ENCODE measurements around the gene EYA4.

The EYA4 gene

DNA sequence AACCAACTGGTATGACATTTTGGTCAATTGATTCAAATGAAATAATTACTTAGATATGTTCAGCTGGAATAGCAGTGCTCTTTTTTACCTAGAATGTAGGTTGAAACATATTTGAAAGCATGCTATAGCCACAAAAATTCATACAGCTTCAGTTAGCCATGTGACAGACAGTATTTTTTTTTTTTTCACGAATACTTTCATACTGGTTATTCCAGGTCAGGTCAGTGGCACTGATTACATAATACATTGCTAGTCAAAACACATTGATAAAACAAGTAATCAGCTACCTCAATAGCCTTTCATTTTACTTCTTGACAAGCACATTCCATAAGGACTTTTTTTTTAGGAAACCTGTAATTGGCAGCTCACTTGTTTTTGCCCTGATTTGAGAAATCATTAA is 222.6 kb downstream of the EYA4 start:
- H3K27me3 ChIP-seq (ENCODE audit: low read depth, low read length), result no peaks in the 10 kb centered on the region
- H3K9me3 ChIP-seq (ENCODE audit: control insufficient read depth in 1 of 2, low read length in 2 of 2), result no peaks in the 10 kb centered on the region
- no peak overlapping the region for H3K4me3 ChIP-seq (ENCODE audit: low read depth in 1 of 2, low read length in 2 of 2)
- H3K36me3 ChIP-seq (ENCODE audit: control insufficient read depth in 1 of 2, insufficient read depth in 2 of 2, low read length in 2 of 2), result no peaks in the 10 kb centered on the region
- H3K27ac ChIP-seq (ENCODE audit: low read length), result no peak overlapping the region
- no peaks in the 10 kb centered on the region for H3K4me1 ChIP-seq (ENCODE audit: control insufficient read depth in 1 of 2, insufficient read depth in 2 of 2, low read length in 2 of 2)

DNA sequence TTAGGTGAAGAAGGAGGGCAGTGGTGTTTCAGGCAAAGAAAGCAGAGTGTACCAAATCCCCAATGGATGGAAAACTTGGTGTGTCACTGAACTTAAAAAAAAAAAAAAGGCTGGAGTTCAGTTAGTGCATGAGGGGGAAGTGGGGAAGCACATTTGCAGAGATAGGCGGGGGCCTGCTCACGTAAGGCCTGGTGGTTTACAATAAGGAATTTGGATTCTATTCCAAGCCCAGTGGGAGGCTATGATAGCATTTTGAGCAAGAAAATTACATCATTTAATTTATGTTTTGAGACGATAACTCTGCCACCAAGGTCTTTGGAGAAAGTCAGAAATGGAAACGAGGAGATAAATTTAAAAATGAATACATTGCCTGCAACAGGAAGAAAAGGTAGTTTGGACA is 225.5 kb downstream of the EYA4 start:
- Histone ChIP-seq H3K27me3 (ENCODE audit: low read depth, low read length) (no peaks in the 10 kb centered on the region), H3K4me3 (ENCODE audit: low read depth in 1 of 2, low read length in 2 of 2) (no peak overlapping the region), H3K27ac (ENCODE audit: low read length) (no peak overlapping the region), H3K9me3 (ENCODE audit: control insufficient read depth in 1 of 2, low read length in 2 of 2) (no peaks in the 10 kb centered on the region), H3K4me1 (ENCODE audit: control insufficient read depth in 1 of 2, insufficient read depth in 2 of 2, low read length in 2 of 2) (no peaks in the 10 kb centered on the region), H3K36me3 (ENCODE audit: control insufficient read depth in 1 of 2, insufficient read depth in 2 of 2, low read length in 2 of 2) (no peaks in the 10 kb centered on the region)

DNA sequence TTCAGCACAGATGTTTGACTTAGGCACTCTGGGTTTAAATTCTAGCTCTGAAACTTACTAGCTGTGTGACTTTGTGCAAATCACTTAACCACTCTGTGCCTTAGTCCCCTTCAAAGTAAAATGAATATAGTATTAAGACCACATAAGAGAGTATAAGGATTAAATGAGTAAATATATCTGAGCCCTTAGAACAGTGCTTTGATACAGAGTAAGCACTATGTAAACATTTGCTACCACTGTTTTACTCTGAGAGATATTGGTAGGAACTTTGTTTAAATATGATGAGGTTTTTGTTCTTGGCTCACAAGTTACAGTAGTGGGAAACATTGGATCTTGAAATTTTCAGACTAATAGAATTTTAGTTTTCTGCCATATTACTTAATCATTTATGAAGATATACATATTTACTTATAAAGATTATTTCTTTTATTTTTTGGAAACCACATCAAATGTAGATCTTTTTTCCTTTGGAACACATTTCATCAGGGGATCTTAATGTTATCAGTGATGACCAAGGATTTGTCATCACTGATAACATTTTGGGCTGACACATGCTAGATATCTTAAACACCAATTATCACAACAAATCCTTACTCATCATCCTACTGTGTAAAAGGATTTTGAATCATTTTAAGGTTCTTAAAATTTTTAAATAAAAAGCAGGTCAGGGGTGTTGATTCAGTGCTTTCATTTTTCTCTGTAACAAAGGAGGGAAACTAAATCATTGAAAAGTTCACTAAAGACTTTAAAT is 226.2 kb downstream of the EYA4 start:
- H3K27me3 ChIP-seq (ENCODE audit: low read depth, low read length), result no peaks in the 10 kb centered on the region
- H3K9me3 ChIP-seq (ENCODE audit: control insufficient read depth in 1 of 2, low read length in 2 of 2), result no peaks in the 10 kb centered on the region
- no peaks in the 10 kb centered on the region for H3K4me1 ChIP-seq (ENCODE audit: control insufficient read depth in 1 of 2, insufficient read depth in 2 of 2, low read length in 2 of 2)
- no peaks in the 10 kb centered on the region for H3K36me3 ChIP-seq (ENCODE audit: control insufficient read depth in 1 of 2, insufficient read depth in 2 of 2, low read length in 2 of 2)
- H3K4me3 ChIP-seq (ENCODE audit: low read depth in 1 of 2, low read length in 2 of 2), result no peak overlapping the region
- H3K27ac ChIP-seq (ENCODE audit: low read length), result no peak overlapping the region

DNA sequence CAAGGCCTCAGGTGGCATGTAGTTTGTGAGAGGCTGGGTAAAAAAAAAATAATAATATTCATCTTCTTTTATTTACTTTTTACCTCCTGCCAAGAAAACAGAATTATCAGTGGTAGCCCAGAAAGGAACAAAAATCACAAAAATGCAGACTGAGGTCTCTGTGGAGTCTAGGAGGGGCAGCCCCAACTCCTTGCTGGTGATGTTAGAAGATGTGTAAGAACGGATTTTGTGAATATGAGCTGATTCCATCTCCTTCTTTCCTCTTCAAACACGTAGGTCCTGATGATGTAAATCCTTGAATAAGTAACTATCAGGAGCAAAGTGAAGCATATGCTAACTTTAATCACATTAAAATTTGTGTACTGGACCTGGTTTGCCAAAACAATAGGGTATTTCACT is 226.8 kb downstream of the EYA4 start:
- H3K4me1 ChIP-seq (ENCODE audit: control insufficient read depth in 1 of 2, insufficient read depth in 2 of 2, low read length in 2 of 2), result no peaks in the 10 kb centered on the region
- no peaks in the 10 kb centered on the region for H3K36me3 ChIP-seq (ENCODE audit: control insufficient read depth in 1 of 2, insufficient read depth in 2 of 2, low read length in 2 of 2)
- no peaks in the 10 kb centered on the region for H3K9me3 ChIP-seq (ENCODE audit: control insufficient read depth in 1 of 2, low read length in 2 of 2)
- H3K27ac ChIP-seq (ENCODE audit: low read length), result no peak overlapping the region
- no peaks in the 10 kb centered on the region for H3K27me3 ChIP-seq (ENCODE audit: low read depth, low read length)
- no peak overlapping the region for H3K4me3 ChIP-seq (ENCODE audit: low read depth in 1 of 2, low read length in 2 of 2)

DNA sequence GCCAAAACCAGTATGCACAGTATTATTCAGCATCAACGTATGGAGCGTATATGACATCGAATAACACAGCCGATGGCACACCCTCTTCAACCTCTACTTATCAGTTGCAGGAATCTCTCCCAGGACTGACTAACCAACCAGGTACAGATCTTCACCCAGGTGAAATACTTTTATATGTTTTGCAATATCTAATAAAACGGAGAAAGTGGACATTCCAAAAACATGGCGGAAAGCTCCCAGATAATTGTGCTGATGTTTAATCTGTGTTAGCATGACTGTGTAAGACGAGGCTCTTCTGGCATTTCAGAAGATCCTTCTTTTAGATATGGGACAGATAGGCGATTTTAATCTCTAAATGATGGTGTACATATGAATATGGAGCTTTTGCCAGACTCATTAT is 227.4 kb downstream of the EYA4 start:
- no peaks in the 10 kb centered on the region for H3K9me3 ChIP-seq (ENCODE audit: control insufficient read depth in 1 of 2, low read length in 2 of 2)
- no peak overlapping the region for H3K27ac ChIP-seq (ENCODE audit: low read length)
- no peaks in the 10 kb centered on the region for H3K27me3 ChIP-seq (ENCODE audit: low read depth, low read length)
- no peak overlapping the region for H3K4me3 ChIP-seq (ENCODE audit: low read depth in 1 of 2, low read length in 2 of 2)
- no peaks in the 10 kb centered on the region for H3K36me3 ChIP-seq (ENCODE audit: control insufficient read depth in 1 of 2, insufficient read depth in 2 of 2, low read length in 2 of 2)
- H3K4me1 ChIP-seq (ENCODE audit: control insufficient read depth in 1 of 2, insufficient read depth in 2 of 2, low read length in 2 of 2), result no peaks in the 10 kb centered on the region

DNA sequence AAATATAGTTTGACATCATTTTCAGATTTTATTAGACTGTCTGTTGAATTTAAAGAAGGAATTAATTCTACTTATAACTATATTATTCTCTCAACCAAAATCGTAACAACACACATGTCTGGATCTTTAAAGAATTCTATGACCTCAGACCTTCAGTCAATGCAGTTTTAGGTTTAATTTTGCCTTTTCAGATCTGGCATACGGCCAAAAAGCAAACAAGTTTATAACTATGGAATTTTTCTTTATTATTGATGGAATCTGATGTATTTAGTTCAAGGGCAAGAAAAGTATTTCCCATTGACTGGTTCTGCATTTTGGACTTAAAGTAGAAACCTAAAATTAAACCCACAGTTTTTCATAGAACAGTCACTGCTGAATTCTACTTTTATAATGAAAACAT is 233.4 kb downstream of the EYA4 start:
- Histone ChIP-seq H3K4me1 (ENCODE audit: control insufficient read depth in 1 of 2, insufficient read depth in 2 of 2, low read length in 2 of 2) (no peaks in the 10 kb centered on the region), H3K27me3 (ENCODE audit: low read depth, low read length) (no peaks in the 10 kb centered on the region), H3K4me3 (ENCODE audit: low read depth in 1 of 2, low read length in 2 of 2) (no peak overlapping the region), H3K9me3 (ENCODE audit: control insufficient read depth in 1 of 2, low read length in 2 of 2) (no peaks in the 10 kb centered on the region), H3K36me3 (ENCODE audit: control insufficient read depth in 1 of 2, insufficient read depth in 2 of 2, low read length in 2 of 2) (no peaks in the 10 kb centered on the region), H3K27ac (ENCODE audit: low read length) (no peak overlapping the region)

DNA sequence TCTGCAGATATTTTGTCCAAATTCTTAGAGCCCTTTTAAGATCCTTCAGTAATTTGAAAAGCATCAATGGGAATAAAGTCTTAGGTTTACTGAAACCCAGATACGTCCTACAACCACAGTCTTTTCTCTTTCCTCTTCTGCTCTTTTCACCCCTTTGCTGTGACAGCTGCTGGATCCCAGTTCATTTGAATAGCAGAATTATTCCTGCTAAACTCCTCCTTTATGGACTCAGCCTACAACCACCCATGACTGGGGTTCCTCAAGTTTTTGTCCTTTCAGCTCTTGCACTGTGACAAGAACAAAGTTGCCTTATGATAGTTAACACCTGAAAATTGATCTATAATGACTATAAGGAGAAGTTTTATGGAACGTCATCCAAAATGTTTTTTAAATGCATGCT is 237.5 kb downstream of the EYA4 start:
- no peak overlapping the region for H3K4me3 ChIP-seq (ENCODE audit: low read depth in 1 of 2, low read length in 2 of 2)
- no peaks in the 10 kb centered on the region for H3K9me3 ChIP-seq (ENCODE audit: control insufficient read depth in 1 of 2, low read length in 2 of 2)
- no peak overlapping the region for H3K27ac ChIP-seq (ENCODE audit: low read length)
- no peaks in the 10 kb centered on the region for H3K36me3 ChIP-seq (ENCODE audit: control insufficient read depth in 1 of 2, insufficient read depth in 2 of 2, low read length in 2 of 2)
- H3K4me1 ChIP-seq (ENCODE audit: control insufficient read depth in 1 of 2, insufficient read depth in 2 of 2, low read length in 2 of 2), result no peaks in the 10 kb centered on the region
- H3K27me3 ChIP-seq (ENCODE audit: low read depth, low read length), result no peaks in the 10 kb centered on the region

DNA sequence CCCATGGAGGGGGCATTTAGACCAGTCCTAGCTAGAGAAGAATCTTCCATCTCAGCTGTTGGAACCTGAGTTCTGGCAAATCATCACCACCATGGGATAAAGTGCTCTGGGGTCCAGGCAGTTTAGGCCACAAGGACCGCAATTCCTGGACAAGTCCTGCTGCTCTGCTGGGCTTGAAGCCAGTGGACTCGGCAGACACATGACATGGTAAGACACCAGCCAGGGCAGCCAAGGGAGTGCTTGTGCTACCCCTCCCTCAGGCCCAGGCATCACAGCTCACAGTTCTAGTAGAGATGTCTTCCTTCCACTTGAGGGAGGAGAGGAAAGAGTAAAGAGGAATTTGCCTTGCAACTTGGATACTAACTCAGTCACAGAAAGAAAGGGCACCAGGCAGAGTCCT is 246.0 kb downstream of the EYA4 start:
- no peak overlapping the region for H3K4me3 ChIP-seq (ENCODE audit: low read depth in 1 of 2, low read length in 2 of 2)
- peaks cover 0 to 3% of the 10 kb centered on the region in 2 donors for H3K36me3 ChIP-seq (ENCODE audit: control insufficient read depth in 1 of 2, insufficient read depth in 2 of 2, low read length in 2 of 2)
- no peaks in the 10 kb centered on the region for H3K9me3 ChIP-seq (ENCODE audit: control insufficient read depth in 1 of 2, low read length in 2 of 2)
- no peaks in the 10 kb centered on the region for H3K4me1 ChIP-seq (ENCODE audit: control insufficient read depth in 1 of 2, insufficient read depth in 2 of 2, low read length in 2 of 2)
- no peaks in the 10 kb centered on the region for H3K27me3 ChIP-seq (ENCODE audit: low read depth, low read length)
- H3K27ac ChIP-seq (ENCODE audit: low read length), result no peak overlapping the region

DNA sequence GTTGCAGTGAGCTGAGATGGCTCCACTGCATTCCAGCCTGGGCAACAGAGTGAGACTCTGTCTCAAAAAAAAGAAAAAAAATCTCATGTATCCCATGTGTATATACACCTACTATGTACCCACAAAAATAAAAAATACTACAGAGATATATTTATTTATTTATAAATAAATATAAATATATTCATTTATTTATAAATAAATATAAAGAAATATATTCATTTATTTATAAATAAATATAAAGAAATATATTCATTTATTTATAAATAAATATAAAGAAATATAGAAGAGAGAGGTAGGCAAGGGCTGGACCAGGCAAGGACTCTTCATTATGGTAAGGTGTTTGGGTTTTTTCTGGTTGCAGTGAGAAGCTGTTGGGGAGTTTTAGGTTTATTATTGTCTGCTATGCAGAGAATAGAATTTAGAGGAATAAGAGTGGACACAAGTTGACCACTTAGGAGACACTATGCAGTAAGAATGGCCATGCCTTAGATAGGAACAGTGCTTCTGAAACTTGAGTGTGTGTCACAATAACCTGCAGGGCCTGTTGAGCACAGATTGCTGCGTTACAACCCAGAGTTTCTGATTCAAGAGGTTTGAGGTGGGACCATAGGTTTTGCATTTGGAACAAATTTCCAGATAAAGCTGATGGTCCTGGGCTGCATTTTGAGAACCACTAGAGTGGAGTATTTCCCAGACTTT is 254.2 kb downstream of the EYA4 start:
- H3K9me3 ChIP-seq (ENCODE audit: control insufficient read depth in 1 of 2, low read length in 2 of 2), result no peaks in the 10 kb centered on the region
- no peaks in the 10 kb centered on the region for H3K4me1 ChIP-seq (ENCODE audit: control insufficient read depth in 1 of 2, insufficient read depth in 2 of 2, low read length in 2 of 2)
- no peaks in the 10 kb centered on the region for H3K36me3 ChIP-seq (ENCODE audit: control insufficient read depth in 1 of 2, insufficient read depth in 2 of 2, low read length in 2 of 2)
- H3K27me3 ChIP-seq (ENCODE audit: low read depth, low read length), result no peaks in the 10 kb centered on the region
- H3K27ac ChIP-seq (ENCODE audit: low read length), result no peak overlapping the region
- H3K4me3 ChIP-seq (ENCODE audit: low read depth in 1 of 2, low read length in 2 of 2), result no peak overlapping the region

DNA sequence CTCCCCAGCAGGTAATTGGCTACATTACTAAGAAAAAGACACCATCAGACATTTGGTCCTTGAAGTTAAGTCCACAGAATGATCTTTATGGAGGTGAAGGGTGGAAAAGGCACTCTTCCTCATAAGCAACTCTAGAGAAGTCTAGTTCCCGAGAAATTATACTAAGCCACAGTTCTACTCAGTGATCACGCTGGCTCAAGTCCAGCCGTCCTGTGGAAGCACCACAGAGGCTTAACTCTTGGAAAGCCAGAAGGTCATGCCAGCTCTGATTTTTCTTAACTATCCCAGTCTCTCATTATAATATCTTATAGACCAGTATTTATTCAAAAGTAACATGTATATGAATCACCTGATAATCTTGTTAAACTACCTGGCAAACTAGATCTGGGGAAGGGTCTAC is 258.5 kb downstream of the EYA4 start:
- peaks cover 0 to 12% of the 10 kb centered on the region in 2 donors for H3K4me1 ChIP-seq (ENCODE audit: control insufficient read depth in 1 of 2, insufficient read depth in 2 of 2, low read length in 2 of 2)
- no peaks in the 10 kb centered on the region for H3K27me3 ChIP-seq (ENCODE audit: low read depth, low read length)
- no peaks in the 10 kb centered on the region for H3K36me3 ChIP-seq (ENCODE audit: control insufficient read depth in 1 of 2, insufficient read depth in 2 of 2, low read length in 2 of 2)

DNA sequence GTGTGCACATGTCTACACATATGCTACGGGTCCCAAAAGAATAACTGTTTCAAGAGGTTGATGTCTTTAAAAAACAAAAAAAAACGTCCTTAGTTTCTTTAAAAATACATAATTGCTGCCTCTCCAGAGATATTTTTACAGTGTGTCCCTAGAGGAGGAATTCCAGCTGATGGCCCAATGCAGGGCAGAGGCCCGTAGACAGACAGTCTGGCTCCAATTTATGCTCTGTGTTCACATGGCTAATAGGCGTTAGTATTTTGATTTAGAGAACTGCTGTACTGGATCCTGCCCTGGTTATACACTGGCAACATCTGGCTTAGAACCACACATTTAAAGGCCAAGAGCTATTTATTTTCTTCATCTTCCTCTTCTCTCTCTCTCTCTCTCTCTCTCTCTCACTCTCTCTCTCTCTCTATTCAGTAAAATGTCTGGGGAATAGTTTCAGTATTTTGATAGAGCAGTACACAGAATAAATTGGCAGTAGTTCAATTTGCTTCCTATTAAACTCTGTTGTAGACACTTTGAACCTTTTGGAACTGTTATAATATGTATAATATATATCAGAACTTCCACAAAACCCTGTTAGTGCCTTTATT is 260.6 kb downstream of the EYA4 start:
- Histone ChIP-seq H3K27ac (ENCODE audit: low read length) (no peak overlapping the region), H3K36me3 (ENCODE audit: control insufficient read depth in 1 of 2, insufficient read depth in 2 of 2, low read length in 2 of 2) (no peaks in the 10 kb centered on the region), H3K4me1 (ENCODE audit: control insufficient read depth in 1 of 2, insufficient read depth in 2 of 2, low read length in 2 of 2) (peaks cover 0 to 12% of the 10 kb centered on the region in 2 donors)

More for the DNA sequence above, 258.5 kb downstream of the EYA4 start:
- Histone ChIP-seq H3K4me3 (ENCODE audit: low read depth in 1 of 2, low read length in 2 of 2) (no peak overlapping the region), H3K9me3 (ENCODE audit: control insufficient read depth in 1 of 2, low read length in 2 of 2) (no peaks in the 10 kb centered on the region), H3K27ac (ENCODE audit: low read length) (no peak overlapping the region)

More for the DNA sequence above, 260.6 kb downstream of the EYA4 start:
- H3K27me3 ChIP-seq (ENCODE audit: low read depth, low read length), result no peaks in the 10 kb centered on the region
- no peak overlapping the region for H3K4me3 ChIP-seq (ENCODE audit: low read depth in 1 of 2, low read length in 2 of 2)
- H3K9me3 ChIP-seq (ENCODE audit: control insufficient read depth in 1 of 2, low read length in 2 of 2), result no peaks in the 10 kb centered on the region
